ENCODE results near the gene XXYLT1.

XXYLT1 gene

GRCh38 chr3:195265363-195265976 lies 5.5 kb downstream of the XXYLT1 start:
- no peak for DNase-seq

GRCh38 chr3:195263925-195264600 lies 6.9 kb downstream of the XXYLT1 start:
- DNase-seq: no peak

GRCh38 chr3:195263193-195263924 lies 7.6 kb downstream of the XXYLT1 start:
- DNase-seq: no peak

- no peak for DNase-seq
These were observed 9.0 kb downstream of the XXYLT1 start for GRCh38 chr3:195261925-195262324.

GRCh38 chr3:195260280-195260905 lies 10.6 kb downstream of the XXYLT1 start:
- peak; percentile 29 for DNase-seq

GRCh38 chr3:195259475-195260279 lies 11.3 kb downstream of the XXYLT1 start:
- DNase-seq: peak; percentile 93

- DNase-seq: no peak
These were observed 11.8 kb downstream of the XXYLT1 start for GRCh38 chr3:195259154-195259474.

GRCh38 chr3:195258449-195259153 lies 12.4 kb downstream of the XXYLT1 start:
- DNase-seq: no peak

- DNase-seq: no peak
These were observed 13.2 kb downstream of the XXYLT1 start for GRCh38 chr3:195257454-195258448.

GRCh38 chr3:195256639-195257453 lies 14.1 kb downstream of the XXYLT1 start:
- no peak for DNase-seq

- DNase-seq: no peak
These were observed 15.1 kb downstream of the XXYLT1 start for GRCh38 chr3:195255571-195256501.

GRCh38 chr3:195255176-195255500 lies 15.8 kb downstream of the XXYLT1 start:
- no peak for DNase-seq

GRCh38 chr3:195254454-195255175 lies 16.3 kb downstream of the XXYLT1 start:
- no peak for DNase-seq

- DNase-seq: no peak
These were observed 17.0 kb downstream of the XXYLT1 start for GRCh38 chr3:195253923-195254432.

GRCh38 chr3:195251336-195252065 lies 19.5 kb downstream of the XXYLT1 start:
- no peak for DNase-seq

GRCh38 chr3:195250473-195251251 lies 20.3 kb downstream of the XXYLT1 start:
- DNase-seq: no peak

Measured in EL (cell line).